ENCODE results near the gene ELOVL6. TPM values are rescaled to one million over a fixed set of nuclear protein-coding genes. Genes with fewer than 3 reads are reported as not detected.
"Not testable (repeated sequence)": the region's sequence is repeated elsewhere in the genome, so short reads cannot be mapped to it uniquely, and the experiment has no call there.

The ELOVL6 gene
- polyA plus RNA-seq, 2 donors: 17.3 to 17.7 TPM

GRCh38 chr4:110165382-110166286 lies 32.8 kb downstream of the ELOVL6 start:
- 52 to 62% methylated on average over 5 of the region's 5 CpGs for WGBS, 2 donors
- Histone ChIP-seq H3K27ac (ENCODE audit: low read depth in 2 of 2, low read length in 1 of 2) (peak overlapping the region; percentile 83 to 95), H3K4me3 (ENCODE audit: low read depth in 1 of 2, low read length in 2 of 2) (no peak overlapping the region), H3K9me3 (ENCODE audit: control insufficient read depth in 2 of 2, insufficient read depth in 1 of 2, low read depth in 1 of 2, low read length in 1 of 2) (no peaks in the 10 kb centered on the region), H3K36me3 (ENCODE audit: control insufficient read depth in 2 of 2, insufficient read depth in 2 of 2, low read length in 1 of 2) (no peaks in the 10 kb centered on the region), H3K27me3 (ENCODE audit: control insufficient read depth in 1 of 2, insufficient read depth in 2 of 2, low read length in 2 of 2) (no peaks in the 10 kb centered on the region), H3K4me1 (ENCODE audit: control insufficient read depth in 2 of 2, insufficient read depth in 2 of 2, low read length in 1 of 2) (no peaks in the 10 kb centered on the region)

GRCh38 chr4:110164856-110165255 lies 33.6 kb downstream of the ELOVL6 start:
- no peaks in the 10 kb centered on the region for H3K27me3 ChIP-seq (ENCODE audit: control insufficient read depth in 1 of 2, insufficient read depth in 2 of 2, low read length in 2 of 2)
- H3K4me3 ChIP-seq (ENCODE audit: low read depth in 1 of 2, low read length in 2 of 2): no peak overlapping the region
- peak overlapping the region; percentile 83 to 95 for H3K27ac ChIP-seq (ENCODE audit: low read depth in 2 of 2, low read length in 1 of 2)
- H3K9me3 ChIP-seq (ENCODE audit: control insufficient read depth in 2 of 2, insufficient read depth in 1 of 2, low read depth in 1 of 2, low read length in 1 of 2): no peaks in the 10 kb centered on the region
- 42 to 47% methylated on average over 2 of the region's 2 CpGs for WGBS, 2 donors
- no peaks in the 10 kb centered on the region for H3K36me3 ChIP-seq (ENCODE audit: control insufficient read depth in 2 of 2, insufficient read depth in 2 of 2, low read length in 1 of 2)
- no peaks in the 10 kb centered on the region for H3K4me1 ChIP-seq (ENCODE audit: control insufficient read depth in 2 of 2, insufficient read depth in 2 of 2, low read length in 1 of 2)

- 81 to 85% methylated on average over 5 of the region's 5 CpGs for WGBS, 2 donors
- Histone ChIP-seq H3K36me3 (ENCODE audit: control insufficient read depth in 2 of 2, insufficient read depth in 2 of 2, low read length in 1 of 2) (no peaks in the 10 kb centered on the region), H3K4me3 (ENCODE audit: low read depth in 1 of 2, low read length in 2 of 2) (no peak overlapping the region), H3K9me3 (ENCODE audit: control insufficient read depth in 2 of 2, insufficient read depth in 1 of 2, low read depth in 1 of 2, low read length in 1 of 2) (no peaks in the 10 kb centered on the region), H3K27me3 (ENCODE audit: control insufficient read depth in 1 of 2, insufficient read depth in 2 of 2, low read length in 2 of 2) (no peaks in the 10 kb centered on the region), H3K4me1 (ENCODE audit: control insufficient read depth in 2 of 2, insufficient read depth in 2 of 2, low read length in 1 of 2) (no peaks in the 10 kb centered on the region), H3K27ac (ENCODE audit: low read depth in 2 of 2, low read length in 1 of 2) (peak overlapping the region; percentile 4 to 57)
These were observed 34.2 kb downstream of the ELOVL6 start for GRCh38 chr4:110164251-110164650.

DNA sequence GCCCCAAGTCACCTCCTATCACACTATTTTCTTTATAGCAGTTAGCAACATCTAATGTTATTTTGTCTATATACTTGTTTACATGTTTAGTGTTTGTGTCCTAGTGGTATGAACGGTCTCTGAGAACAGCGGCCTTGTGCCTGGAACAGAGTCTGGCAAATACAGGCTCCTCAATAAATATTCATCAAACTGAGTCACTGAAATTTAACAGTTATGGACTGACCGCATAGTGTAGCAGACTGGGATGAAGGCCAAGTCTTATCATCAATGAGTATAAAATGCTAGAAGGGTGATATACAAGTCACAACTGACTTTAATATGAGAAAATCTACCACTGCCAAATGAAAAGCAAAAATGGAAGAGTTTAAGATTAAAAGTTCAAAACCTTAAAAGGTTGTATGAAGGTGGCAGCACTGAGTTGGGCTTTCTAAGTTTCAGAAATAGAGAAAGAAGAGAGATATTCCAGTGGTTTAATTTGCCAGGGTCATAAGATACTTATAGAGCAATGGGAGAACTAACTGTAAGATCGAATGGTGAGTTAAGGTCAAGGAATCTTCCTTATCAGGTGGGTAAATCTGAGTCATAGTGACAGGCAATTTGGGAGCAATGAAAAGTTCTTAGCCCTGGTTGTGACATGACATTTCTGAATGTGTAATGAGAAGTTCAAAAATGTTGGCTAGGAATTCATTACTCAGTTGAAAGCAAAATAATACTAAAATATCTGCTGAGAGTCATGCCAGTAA lies 34.9 kb downstream of the ELOVL6 start:
- no peaks in the 10 kb centered on the region for H3K27me3 ChIP-seq (ENCODE audit: control insufficient read depth in 1 of 2, insufficient read depth in 2 of 2, low read length in 2 of 2)
- H3K36me3 ChIP-seq (ENCODE audit: control insufficient read depth in 2 of 2, insufficient read depth in 2 of 2, low read length in 1 of 2): no peaks in the 10 kb centered on the region
- WGBS, 2 donors: 68 to 82% methylated on average over 4 of the region's 4 CpGs
- H3K4me1 ChIP-seq (ENCODE audit: control insufficient read depth in 2 of 2, insufficient read depth in 2 of 2, low read length in 1 of 2): no peaks in the 10 kb centered on the region
- no peak overlapping the region for H3K27ac ChIP-seq (ENCODE audit: low read depth in 2 of 2, low read length in 1 of 2)
- no peaks in the 10 kb centered on the region for H3K9me3 ChIP-seq (ENCODE audit: control insufficient read depth in 2 of 2, insufficient read depth in 1 of 2, low read depth in 1 of 2, low read length in 1 of 2)
- no peak overlapping the region for H3K4me3 ChIP-seq (ENCODE audit: low read depth in 1 of 2, low read length in 2 of 2)

- H3K9me3 ChIP-seq (ENCODE audit: control insufficient read depth in 2 of 2, insufficient read depth in 1 of 2, low read depth in 1 of 2, low read length in 1 of 2): no peaks in the 10 kb centered on the region
- no peaks in the 10 kb centered on the region for H3K4me1 ChIP-seq (ENCODE audit: control insufficient read depth in 2 of 2, insufficient read depth in 2 of 2, low read length in 1 of 2)
- no peaks in the 10 kb centered on the region for H3K36me3 ChIP-seq (ENCODE audit: control insufficient read depth in 2 of 2, insufficient read depth in 2 of 2, low read length in 1 of 2)
- H3K27ac ChIP-seq (ENCODE audit: low read depth in 2 of 2, low read length in 1 of 2): no peak overlapping the region
- no peaks in the 10 kb centered on the region for H3K27me3 ChIP-seq (ENCODE audit: control insufficient read depth in 1 of 2, insufficient read depth in 2 of 2, low read length in 2 of 2)
- H3K4me3 ChIP-seq (ENCODE audit: low read depth in 1 of 2, low read length in 2 of 2): no peak overlapping the region
These were observed 37.8 kb downstream of the ELOVL6 start for GRCh38 chr4:110160618-110161017.

- Histone ChIP-seq H3K4me1 (ENCODE audit: control insufficient read depth in 2 of 2, insufficient read depth in 2 of 2, low read length in 1 of 2) (no peaks in the 10 kb centered on the region), H3K36me3 (ENCODE audit: control insufficient read depth in 2 of 2, insufficient read depth in 2 of 2, low read length in 1 of 2) (no peaks in the 10 kb centered on the region), H3K27ac (ENCODE audit: low read depth in 2 of 2, low read length in 1 of 2) (no peak overlapping the region), H3K27me3 (ENCODE audit: control insufficient read depth in 1 of 2, insufficient read depth in 2 of 2, low read length in 2 of 2) (no peaks in the 10 kb centered on the region), H3K9me3 (ENCODE audit: control insufficient read depth in 2 of 2, insufficient read depth in 1 of 2, low read depth in 1 of 2, low read length in 1 of 2) (no peaks in the 10 kb centered on the region), H3K4me3 (ENCODE audit: low read depth in 1 of 2, low read length in 2 of 2) (no peak overlapping the region)
- WGBS, 2 donors: 79 to 87% methylated on average over 4 of the region's 4 CpGs
These were observed 38.9 kb downstream of the ELOVL6 start for GRCh38 chr4:110159541-110159940.

DNA sequence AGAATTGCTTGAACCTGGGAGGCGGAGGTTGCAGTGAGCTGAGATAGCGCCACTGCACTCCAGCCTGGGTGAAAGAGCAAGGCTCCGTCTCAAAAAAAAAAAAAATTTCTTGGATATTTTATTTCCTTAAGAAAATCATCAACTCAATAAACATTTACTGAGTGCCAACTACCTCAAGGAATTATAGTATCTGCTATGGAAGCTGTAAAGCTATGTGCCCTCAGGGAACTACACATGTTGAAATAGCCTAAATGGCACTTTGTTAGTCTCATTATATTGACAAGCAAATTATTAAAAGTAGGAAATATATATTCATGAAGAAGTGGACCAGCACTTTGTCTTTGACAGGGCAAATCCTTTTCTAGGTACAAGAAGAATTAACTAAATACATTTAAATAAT lies 40.8 kb downstream of the ELOVL6 start:
- no peak overlapping the region for H3K4me3 ChIP-seq (ENCODE audit: low read depth in 1 of 2, low read length in 2 of 2)
- no peaks in the 10 kb centered on the region for H3K4me1 ChIP-seq (ENCODE audit: control insufficient read depth in 2 of 2, insufficient read depth in 2 of 2, low read length in 1 of 2)
- H3K36me3 ChIP-seq (ENCODE audit: control insufficient read depth in 2 of 2, insufficient read depth in 2 of 2, low read length in 1 of 2): no peaks in the 10 kb centered on the region
- no peak overlapping the region for H3K27ac ChIP-seq (ENCODE audit: low read depth in 2 of 2, low read length in 1 of 2)
- H3K27me3 ChIP-seq (ENCODE audit: control insufficient read depth in 1 of 2, insufficient read depth in 2 of 2, low read length in 2 of 2): no peaks in the 10 kb centered on the region
- H3K9me3 ChIP-seq (ENCODE audit: control insufficient read depth in 2 of 2, insufficient read depth in 1 of 2, low read depth in 1 of 2, low read length in 1 of 2): no peaks in the 10 kb centered on the region
- 94 to 98% methylated on average over 3 of the region's 3 CpGs for WGBS, 2 donors

DNA sequence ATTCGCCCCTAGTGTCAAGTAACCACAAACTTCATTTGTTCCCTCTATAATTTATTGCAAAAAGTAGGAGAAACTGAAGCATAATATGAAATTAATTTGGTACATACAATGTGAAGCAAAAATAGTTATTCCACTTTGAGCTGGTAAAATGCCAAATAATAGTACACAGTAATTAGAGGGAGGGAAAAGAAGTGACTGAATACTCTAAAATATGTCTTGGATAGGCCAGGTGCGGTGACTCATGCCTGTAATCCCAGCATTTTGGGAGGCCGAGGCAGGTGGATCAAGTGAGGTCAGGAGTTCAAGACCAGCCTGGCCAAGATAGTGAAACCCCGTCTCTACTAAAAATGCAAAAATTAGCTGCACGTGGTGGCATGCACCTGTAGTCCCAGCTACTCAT lies 41.2 kb downstream of the ELOVL6 start:
- not testable (repeated sequence) for H3K4me1 ChIP-seq (ENCODE audit: control insufficient read depth in 2 of 2, insufficient read depth in 2 of 2, low read length in 1 of 2); H3K27ac ChIP-seq (ENCODE audit: low read depth in 2 of 2, low read length in 1 of 2); H3K27me3 ChIP-seq (ENCODE audit: control insufficient read depth in 1 of 2, insufficient read depth in 2 of 2, low read length in 2 of 2); H3K9me3 ChIP-seq (ENCODE audit: control insufficient read depth in 2 of 2, insufficient read depth in 1 of 2, low read depth in 1 of 2, low read length in 1 of 2); H3K36me3 ChIP-seq (ENCODE audit: control insufficient read depth in 2 of 2, insufficient read depth in 2 of 2, low read length in 1 of 2); H3K4me3 ChIP-seq (ENCODE audit: low read depth in 1 of 2, low read length in 2 of 2)
- 69 to 74% methylated on average over 5 of the region's 5 CpGs for WGBS, 2 donors

DNA sequence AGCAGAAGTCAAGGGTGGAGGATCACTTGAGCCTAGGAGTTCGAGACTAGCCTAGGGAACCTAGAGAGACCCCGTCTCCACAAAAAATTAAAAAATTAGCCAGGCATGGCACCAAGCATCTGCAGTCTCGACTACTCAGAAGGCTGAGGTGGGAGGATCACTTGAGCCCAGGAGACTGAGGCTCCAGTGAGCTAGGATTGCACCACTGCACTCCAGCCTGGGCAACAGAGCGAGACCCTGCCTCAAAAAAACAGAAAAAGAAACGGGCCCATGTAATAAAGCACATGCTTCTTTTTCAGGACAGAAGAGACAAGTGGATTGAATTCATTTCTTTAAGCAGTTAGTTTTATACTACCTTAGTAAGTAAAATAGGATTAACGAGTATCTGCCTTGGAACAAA lies 42.0 kb downstream of the ELOVL6 start:
- Histone ChIP-seq H3K27me3 (ENCODE audit: control insufficient read depth in 1 of 2, insufficient read depth in 2 of 2, low read length in 2 of 2) (no peaks in the 10 kb centered on the region), H3K36me3 (ENCODE audit: control insufficient read depth in 2 of 2, insufficient read depth in 2 of 2, low read length in 1 of 2) (no peaks in the 10 kb centered on the region), H3K4me3 (ENCODE audit: low read depth in 1 of 2, low read length in 2 of 2) (no peak overlapping the region), H3K4me1 (ENCODE audit: control insufficient read depth in 2 of 2, insufficient read depth in 2 of 2, low read length in 1 of 2) (no peaks in the 10 kb centered on the region), H3K27ac (ENCODE audit: low read depth in 2 of 2, low read length in 1 of 2) (no peak overlapping the region), H3K9me3 (ENCODE audit: control insufficient read depth in 2 of 2, insufficient read depth in 1 of 2, low read depth in 1 of 2, low read length in 1 of 2) (no peaks in the 10 kb centered on the region)
- 91 to 93% methylated on average over 6 of the region's 6 CpGs for WGBS, 2 donors

All from esophagus (tissue), 2 donors.